Lower lobe of right lung (tissue), 2 donors: Measurements from ENCODE around the gene SETD9. TPM values are rescaled to one million over a fixed set of nuclear protein-coding genes. Genes with fewer than 3 reads are reported as not detected.
A peak's percentile ranks its signal among the peaks of the same experiment; 100 is the strongest.

Experiments
- ATAC-seq, 2 donors: fragments of 200-7000 bp; cut with Tn5 transposase; one replicate each; pipeline ENCODE4 v1.9.1; 2020 to 2022; ENCODE audit warnings: mild to moderate bottlenecking in 2 of 2, moderate library complexity in 2 of 2
- DNase-seq: peaks from one replicate; pipeline ENCODE4 v3.0.0-alpha.2; 2020
- H3K27ac ChIP-seq: fragments of 200-600 bp; one replicate; pipeline ENCODE4 v1.8.0; 2022
- H3K27me3 ChIP-seq: fragments of 200-600 bp; one replicate; pipeline ENCODE4 v1.8.0; 2022; ENCODE audit warnings: low read depth
- H3K36me3 ChIP-seq: fragments of 200-600 bp; one replicate; pipeline ENCODE4 v1.8.0; 2022; ENCODE audit warnings: mild to moderate bottlenecking
- H3K4me1 ChIP-seq: fragments of 200-600 bp; one replicate; pipeline ENCODE4 v1.8.0; 2022
- H3K4me3 ChIP-seq: fragments of 200-600 bp; one replicate; pipeline ENCODE4 v1.8.0; 2022; ENCODE audit warnings: mild to moderate bottlenecking
- H3K9me3 ChIP-seq: fragments of 200-600 bp; one replicate; pipeline ENCODE4 v1.8.0; 2022
- CTCF ChIP-seq: fragments of 200-600 bp; IDR thresholded peaks from one replicate; pipeline ENCODE4 v1.8.0; 2022; ENCODE audit warnings: antibody characterized with exemption, mild to moderate bottlenecking
- intact Hi-C: fragments of 100-400 bp; cut with DNase I; formaldehyde crosslinking; loops from one replicate; pipeline ENCODE4 v1.11.0; 2022
- total RNA-seq: library from RNA; stranded (reverse); fragmentation: NEBNext Ultra II Directional; extraction: Animal tissue kit (Norgen Biotek cat#: 25700); gene quantifications from one replicate; pipeline ENCODE4 v1.2.1, GENCODE V29; 2021
- donor health status: DM: no; HTN: yes; CAD: no; lungs with severe emphysema.

Gene SETD9
- total RNA-seq, 1 donor from 2014 or later, result 9.1 TPM

GRCh38 chr5:56934325-56934724 is 24.9 kb downstream of the SETD9 start:
- no peak overlapping the region for H3K27ac ChIP-seq
- no peaks in the 10 kb centered on the region for H3K27me3 ChIP-seq
- intact Hi-C loops, result no loop called here
- no peak for ATAC-seq
- no peaks in the 10 kb centered on the region for H3K9me3 ChIP-seq
- DNase-seq, result no peak
- no peaks in the 10 kb centered on the region for H3K4me1 ChIP-seq
- TF ChIP-seq CTCF, result no peak
- peaks cover 99% of the 10 kb centered on the region for H3K36me3 ChIP-seq
- no peak overlapping the region for H3K4me3 ChIP-seq

DNA sequence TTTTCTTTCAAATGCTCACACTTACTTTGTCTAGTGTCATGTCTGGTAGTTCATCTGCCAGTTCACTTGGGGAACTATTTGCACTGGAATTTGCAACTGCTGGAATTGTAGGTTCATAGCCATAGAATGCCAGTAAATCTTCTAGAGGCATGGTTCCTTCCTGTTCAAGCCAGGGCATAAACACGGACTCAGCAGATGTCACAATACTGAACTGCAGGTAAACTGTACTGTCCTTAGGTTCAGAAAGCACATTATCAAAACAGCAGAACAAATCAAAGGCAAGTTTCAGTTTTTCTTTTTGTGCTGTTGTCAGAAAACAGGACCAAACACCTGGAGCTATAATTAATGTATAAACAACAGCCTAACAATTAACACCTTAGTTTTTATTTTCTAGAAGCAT is 29.5 kb downstream of the SETD9 start:
- intact Hi-C loops, result no loop called here
- H3K36me3 ChIP-seq, result peaks cover 98% of the 10 kb centered on the region

GRCh38 chr5:56941981-56942380 is 32.6 kb downstream of the SETD9 start:
- intact Hi-C loops, result no loop called here
- Histone ChIP-seq H3K4me3 (no peak overlapping the region), H3K4me1 (no peaks in the 10 kb centered on the region), H3K27ac (no peak overlapping the region), H3K27me3 (no peaks in the 10 kb centered on the region), H3K36me3 (peaks cover 98% of the 10 kb centered on the region), H3K9me3 (no peaks in the 10 kb centered on the region)
- TF ChIP-seq CTCF, result no peak
- ATAC-seq (no peak), DNase-seq (no peak)

More for the DNA sequence above, 29.5 kb downstream of the SETD9 start:
- Histone ChIP-seq H3K4me3 (no peak overlapping the region), H3K27me3 (no peaks in the 10 kb centered on the region), H3K9me3 (no peaks in the 10 kb centered on the region), H3K4me1 (no peaks in the 10 kb centered on the region), H3K27ac (no peak overlapping the region)
- DNase-seq, result no peak
- TF ChIP-seq CTCF, result no peak
- no peak for ATAC-seq

DNA sequence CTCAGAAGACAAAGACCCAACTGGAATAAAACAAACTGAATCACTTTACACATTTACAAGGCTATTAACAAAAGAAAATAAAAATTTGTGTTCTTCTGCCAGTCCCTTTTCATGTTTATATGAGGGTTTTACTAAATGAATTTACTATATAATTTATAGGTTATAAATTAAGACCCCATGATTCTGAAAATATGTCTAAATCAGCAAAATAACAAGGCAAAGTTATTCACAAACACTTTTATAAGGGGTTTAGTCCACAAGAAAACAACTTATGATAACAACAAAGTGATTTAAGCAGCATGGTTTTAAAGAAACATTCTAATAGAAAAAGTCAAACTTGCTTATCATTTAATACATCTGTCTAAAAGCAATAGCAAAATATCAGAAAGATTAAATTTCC is 37.7 kb downstream of the SETD9 start:
- DNase-seq (no peak), ATAC-seq (no peak)
- intact Hi-C loops, result no loop called here
- no peaks in the 10 kb centered on the region for H3K9me3 ChIP-seq
- H3K4me3 ChIP-seq, result no peak overlapping the region
- H3K4me1 ChIP-seq, result peaks cover 12% of the 10 kb centered on the region
- H3K27me3 ChIP-seq, result no peaks in the 10 kb centered on the region
- H3K36me3 ChIP-seq, result peaks cover 61% of the 10 kb centered on the region
- TF ChIP-seq CTCF, result no peak
- no peak overlapping the region for H3K27ac ChIP-seq

DNA sequence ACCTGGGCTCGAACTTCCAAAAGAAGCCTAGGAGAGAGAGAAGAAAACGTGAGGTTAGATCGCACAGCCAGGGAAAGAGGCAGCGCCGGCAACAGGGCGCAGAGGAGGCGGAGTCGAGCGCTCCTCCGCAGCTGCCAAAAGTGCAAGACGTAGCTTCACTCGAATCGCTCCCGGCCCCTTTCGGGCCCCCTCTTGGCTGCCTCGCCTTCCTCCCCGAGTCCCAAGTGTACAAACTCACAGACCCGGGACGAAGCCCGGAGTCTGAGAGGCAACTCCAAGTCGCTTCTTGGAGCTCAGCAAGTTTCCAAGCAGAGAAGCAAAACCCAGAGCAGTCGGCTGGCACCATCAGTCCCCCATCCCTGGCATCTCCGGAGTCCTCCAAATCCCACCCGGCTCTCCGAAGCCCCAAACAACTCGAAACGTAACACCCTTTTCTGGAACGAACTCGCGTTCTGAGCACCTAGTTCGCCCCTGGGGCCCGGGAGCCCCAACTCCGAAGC is 41.3 kb downstream of the SETD9 start:
- ATAC-seq (peak; percentile 73), DNase-seq (peak; percentile 75)
- TF ChIP-seq CTCF, result no peak
- Histone ChIP-seq H3K27me3 (no peaks in the 10 kb centered on the region), H3K4me1 (peaks cover 12% of the 10 kb centered on the region), H3K9me3 (no peaks in the 10 kb centered on the region), H3K4me3 (peak overlapping the region; percentile 76), H3K36me3 (peaks cover 24% of the 10 kb centered on the region), H3K27ac (peak overlapping the region; percentile 78)
- intact Hi-C loops, result no loop called here
